OCI-LY7 (cell line): Measurements from ENCODE around the gene ZMIZ1.

Source experiments
- CTCF ChIP-seq: fragments of 200-600 bp; sonication (generic); conservative IDR thresholded peaks from 2 replicates; pipeline ENCODE4 v1.5.1; 2014; ENCODE audit warnings: mild to moderate bottlenecking, antibody characterized with exemption, low read length, moderate library complexity, mixed read lengths
- EZH2phosphoT487 ChIP-seq: fragments of 200-600 bp; sonication (generic); IDR thresholded peaks from 2 replicates; pipeline ENCODE4 v1.6.1; 2018; ENCODE audit warnings: low read depth, borderline replicate concordance, mild to moderate bottlenecking, mixed run types, antibody characterized with exemption, low read length, moderate library complexity, mixed read lengths

DNA sequence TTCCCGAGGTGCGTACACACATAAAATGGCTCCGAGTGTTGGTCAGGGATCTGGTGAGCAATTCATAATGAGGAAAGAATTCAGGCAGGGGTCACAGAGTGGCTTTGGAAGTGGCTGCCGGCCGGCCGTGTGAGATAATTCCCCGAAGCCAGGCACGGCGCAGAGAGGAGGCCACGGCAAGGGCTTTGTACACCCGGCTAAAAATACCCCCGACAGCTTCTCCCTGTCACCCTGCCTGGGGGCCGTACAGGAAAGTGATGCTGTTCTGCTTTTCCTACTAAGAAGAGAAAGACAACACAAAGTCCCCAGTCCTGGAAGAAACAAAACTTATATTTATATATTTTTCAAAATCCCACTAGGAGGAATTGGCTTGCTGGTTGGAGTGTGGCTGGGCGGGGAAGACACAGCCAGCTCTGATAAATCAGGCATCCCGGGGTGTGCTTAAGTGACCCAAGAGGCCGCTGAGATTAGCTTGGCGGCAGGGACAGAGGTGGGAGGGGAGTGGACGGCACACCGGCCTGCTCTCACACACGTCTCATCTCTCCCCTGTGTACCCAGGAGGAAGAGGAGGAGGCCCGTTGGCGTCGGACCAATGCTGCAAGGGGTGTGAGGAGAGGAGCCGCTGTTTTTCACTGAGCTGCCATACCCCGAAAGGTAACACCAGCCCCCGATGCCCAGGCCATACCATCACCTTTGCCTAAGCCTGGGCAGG, 70.5 kb downstream of the ZMIZ1 start:
- TF ChIP-seq CTCF (no peak), EZH2phosphoT487 (no peak)
